Measurements from ENCODE around the gene FTCD. TPM values are rescaled to one million over a fixed set of nuclear protein-coding genes. Genes with fewer than 3 reads are reported as not detected.

FTCD gene
- total RNA-seq, 1 experiment from 2014 or later: 6.7 TPM

DNA sequence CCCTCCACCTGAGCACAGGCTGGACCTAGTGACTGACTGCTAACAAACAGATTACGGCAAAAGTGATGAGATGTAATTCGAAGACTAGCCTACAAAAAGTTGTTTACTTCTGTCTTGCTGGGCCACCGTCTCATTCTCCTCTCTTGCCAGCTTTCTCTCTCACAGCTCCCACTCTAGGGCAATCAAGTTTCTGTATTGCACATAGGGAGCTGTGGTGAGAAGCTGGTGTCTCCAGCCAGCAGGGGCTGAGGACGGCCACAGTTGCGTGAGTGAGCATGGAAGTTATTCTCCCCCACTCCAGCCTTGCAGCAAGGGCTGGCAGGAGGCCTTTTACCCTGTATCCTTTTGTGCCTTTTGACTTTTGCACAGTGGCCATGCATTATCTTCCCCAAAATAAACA is 66.1 kb downstream of the FTCD start:
- Histone ChIP-seq H2BK120ac (ENCODE audit: low read depth, low read length, poor library complexity, severe bottlenecking) (no peak overlapping the region), H4K5ac (ENCODE audit: insufficient read length, low read depth, low read length) (no peak overlapping the region), H3K18ac (ENCODE audit: insufficient read length, low read depth, low read length) (no peak overlapping the region), H4K20me1 (ENCODE audit: control insufficient read depth, insufficient read depth, insufficient read length) (no peaks in the 10 kb centered on the region), H3K4ac (ENCODE audit: low read depth, low read length) (no peak overlapping the region), H3K27me3 (ENCODE audit: insufficient read depth, low read length) (no peaks in the 10 kb centered on the region), H3K4me1 (ENCODE audit: insufficient read depth, low read length) (no peaks in the 10 kb centered on the region), H3K27ac (ENCODE audit: insufficient read length, low read depth, low read length) (no peak overlapping the region), H4K91ac (ENCODE audit: insufficient read length, low read depth, low read length) (no peak overlapping the region), H3K79me1 (ENCODE audit: insufficient read depth, low read depth, low read length, poor library complexity, severe bottlenecking) (no peaks in the 10 kb centered on the region), H3K9me3 (ENCODE audit: control insufficient read depth, low read depth, low read length) (peaks cover 17% of the 10 kb centered on the region), H2BK20ac (ENCODE audit: low read depth, low read length, poor library complexity, severe bottlenecking) (no peak overlapping the region), H3K23ac (ENCODE audit: insufficient read length, low read depth, low read length) (no peak overlapping the region), H2BK12ac (ENCODE audit: insufficient read length, low read depth, low read length) (no peak overlapping the region), H2AK5ac (ENCODE audit: insufficient read length, low read length) (no peak overlapping the region), H4K8ac (replicated peaks; ENCODE audit: insufficient read length, low read depth, low read length) (no peak overlapping the region), H2BK15ac (ENCODE audit: low read depth, low read length) (no peak overlapping the region), H3K9ac (ENCODE audit: extremely low read depth, insufficient read length, low read length) (no peak overlapping the region), H3T11ph (ENCODE audit: low read length) (no peak overlapping the region), H3K56ac (ENCODE audit: insufficient read length, low read depth, low read length) (no peak overlapping the region), H2BK5ac (ENCODE audit: insufficient read length, low read length) (no peak overlapping the region), H3K79me2 (ENCODE audit: insufficient read depth, low read length) (no peaks in the 10 kb centered on the region), H3K4me2 (ENCODE audit: insufficient read depth, insufficient read length, low read length) (no peak overlapping the region), H3K23me2 (ENCODE audit: insufficient read length, low read depth, low read length, poor library complexity, severe bottlenecking) (no peaks in the 10 kb centered on the region), H2AFZ (ENCODE audit: low read length) (no peak overlapping the region), H3K14ac (ENCODE audit: insufficient read depth, low read length) (no peak overlapping the region)
- H3K4me1 Mint-ChIP-seq: peaks cover 0 to 2% of the 10 kb centered on the region in 2 experiments; a peak in 1 of 4 replicates
- H3K36me3 Mint-ChIP-seq (ENCODE audit: insufficient read depth in 1 of 3, low read depth in 3 of 3): peaks cover 14 to 20% (median 18%) of the 10 kb centered on the region in 3 experiments
- no peak overlapping the region for H3K4me3 Mint-ChIP-seq
- DNase-seq: no peak
- no peak overlapping the region for H3K27ac Mint-ChIP-seq
- no CpG with 5 or more reads among the region's 5 CpGs for whole genome bisulfite sequencing (ENCODE audit: extremely low coverage, insufficient read length, low lambda C conversion rate)
- H3K9me3 Mint-ChIP-seq: peaks cover 47 to 59% of the 10 kb centered on the region in 2 experiments
- H3K27me3 Mint-ChIP-seq (ENCODE audit: low read depth): peaks cover 6% of the 10 kb centered on the region
- TF ChIP-seq, protein P1, sequence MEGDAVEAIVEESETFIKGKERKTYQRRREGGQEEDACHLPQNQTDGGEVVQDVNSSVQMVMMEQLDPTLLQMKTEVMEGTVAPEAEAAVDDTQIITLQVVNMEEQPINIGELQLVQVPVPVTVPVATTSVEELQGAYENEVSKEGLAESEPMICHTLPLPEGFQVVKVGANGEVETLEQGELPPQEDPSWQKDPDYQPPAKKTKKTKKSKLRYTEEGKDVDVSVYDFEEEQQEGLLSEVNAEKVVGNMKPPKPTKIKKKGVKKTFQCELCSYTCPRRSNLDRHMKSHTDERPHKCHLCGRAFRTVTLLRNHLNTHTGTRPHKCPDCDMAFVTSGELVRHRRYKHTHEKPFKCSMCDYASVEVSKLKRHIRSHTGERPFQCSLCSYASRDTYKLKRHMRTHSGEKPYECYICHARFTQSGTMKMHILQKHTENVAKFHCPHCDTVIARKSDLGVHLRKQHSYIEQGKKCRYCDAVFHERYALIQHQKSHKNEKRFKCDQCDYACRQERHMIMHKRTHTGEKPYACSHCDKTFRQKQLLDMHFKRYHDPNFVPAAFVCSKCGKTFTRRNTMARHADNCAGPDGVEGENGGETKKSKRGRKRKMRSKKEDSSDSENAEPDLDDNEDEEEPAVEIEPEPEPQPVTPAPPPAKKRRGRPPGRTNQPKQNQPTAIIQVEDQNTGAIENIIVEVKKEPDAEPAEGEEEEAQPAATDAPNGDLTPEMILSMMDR (conservative IDR thresholded peaks at IDR 0.05): no peak
